Subcutaneous adipose tissue (tissue), 4 donors: Measurements from ENCODE around the gene OGDH. TPM values are rescaled to one million over a fixed set of nuclear protein-coding genes. Genes with fewer than 3 reads are reported as not detected.

Source experiments
- total RNA-seq, 4 donors: library from RNA; depleted of rRNA; stranded (reverse); fragments of >200 nt; gene quantifications; one replicate each; pipeline ENCODE4 v1.1.0, GENCODE V29; 2016
- TF ChIP-seq, protein P1 (sequence below): fragments of 450-650 bp; IDR thresholded peaks from one replicate; pipeline ENCODE4 v1.5.1; 2016; ENCODE audit warnings: low read depth, mild to moderate bottlenecking, control low read depth, antibody characterized with exemption, moderate library complexity

Gene OGDH
- total RNA-seq, 4 donors from 2014 or later, result 62.3 to 93.6 (median 68.5) TPM

DNA sequence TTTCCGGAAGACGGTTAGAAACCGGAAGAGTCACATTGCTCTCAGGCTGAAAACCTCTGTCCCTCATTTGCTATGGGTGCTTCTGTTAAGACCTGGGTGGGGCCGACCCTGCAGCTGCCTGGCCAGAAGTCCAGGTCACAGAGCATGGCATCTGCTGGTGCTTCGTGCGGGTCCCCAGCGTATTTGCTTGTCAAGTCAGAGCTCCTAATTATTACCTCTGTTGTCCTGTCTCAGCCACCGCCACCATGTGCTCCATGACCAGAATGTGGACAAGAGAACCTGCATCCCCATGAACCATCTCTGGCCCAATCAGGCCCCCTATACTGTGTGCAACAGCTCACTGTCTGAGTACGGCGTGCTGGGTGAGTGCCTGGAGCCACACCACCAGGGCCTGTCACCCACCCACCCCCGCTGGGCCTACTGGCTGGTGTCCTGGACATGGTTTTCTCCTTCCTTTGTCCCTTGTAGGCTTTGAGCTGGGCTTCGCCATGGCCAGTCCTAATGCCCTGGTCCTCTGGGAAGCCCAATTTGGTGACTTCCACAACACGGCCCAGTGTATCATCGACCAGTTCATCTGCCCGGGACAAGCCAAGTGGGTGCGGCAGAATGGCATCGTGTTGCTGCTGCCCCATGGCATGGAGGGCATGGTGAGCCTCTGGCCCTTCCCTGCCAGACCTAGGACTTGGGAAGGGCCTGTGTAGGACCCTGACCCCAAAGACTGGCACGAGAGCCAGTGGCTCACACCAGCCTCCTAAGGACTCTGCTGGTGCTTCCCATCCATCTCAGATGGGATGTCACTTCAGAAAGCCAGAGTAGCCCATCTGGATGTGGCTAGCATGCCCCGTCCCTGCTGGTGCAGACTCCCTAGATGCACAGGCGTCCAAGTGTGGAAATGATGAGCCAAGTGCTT is 91.0 kb downstream of the OGDH start:
- TF ChIP-seq, protein P1, sequence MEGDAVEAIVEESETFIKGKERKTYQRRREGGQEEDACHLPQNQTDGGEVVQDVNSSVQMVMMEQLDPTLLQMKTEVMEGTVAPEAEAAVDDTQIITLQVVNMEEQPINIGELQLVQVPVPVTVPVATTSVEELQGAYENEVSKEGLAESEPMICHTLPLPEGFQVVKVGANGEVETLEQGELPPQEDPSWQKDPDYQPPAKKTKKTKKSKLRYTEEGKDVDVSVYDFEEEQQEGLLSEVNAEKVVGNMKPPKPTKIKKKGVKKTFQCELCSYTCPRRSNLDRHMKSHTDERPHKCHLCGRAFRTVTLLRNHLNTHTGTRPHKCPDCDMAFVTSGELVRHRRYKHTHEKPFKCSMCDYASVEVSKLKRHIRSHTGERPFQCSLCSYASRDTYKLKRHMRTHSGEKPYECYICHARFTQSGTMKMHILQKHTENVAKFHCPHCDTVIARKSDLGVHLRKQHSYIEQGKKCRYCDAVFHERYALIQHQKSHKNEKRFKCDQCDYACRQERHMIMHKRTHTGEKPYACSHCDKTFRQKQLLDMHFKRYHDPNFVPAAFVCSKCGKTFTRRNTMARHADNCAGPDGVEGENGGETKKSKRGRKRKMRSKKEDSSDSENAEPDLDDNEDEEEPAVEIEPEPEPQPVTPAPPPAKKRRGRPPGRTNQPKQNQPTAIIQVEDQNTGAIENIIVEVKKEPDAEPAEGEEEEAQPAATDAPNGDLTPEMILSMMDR, result no peak

DNA sequence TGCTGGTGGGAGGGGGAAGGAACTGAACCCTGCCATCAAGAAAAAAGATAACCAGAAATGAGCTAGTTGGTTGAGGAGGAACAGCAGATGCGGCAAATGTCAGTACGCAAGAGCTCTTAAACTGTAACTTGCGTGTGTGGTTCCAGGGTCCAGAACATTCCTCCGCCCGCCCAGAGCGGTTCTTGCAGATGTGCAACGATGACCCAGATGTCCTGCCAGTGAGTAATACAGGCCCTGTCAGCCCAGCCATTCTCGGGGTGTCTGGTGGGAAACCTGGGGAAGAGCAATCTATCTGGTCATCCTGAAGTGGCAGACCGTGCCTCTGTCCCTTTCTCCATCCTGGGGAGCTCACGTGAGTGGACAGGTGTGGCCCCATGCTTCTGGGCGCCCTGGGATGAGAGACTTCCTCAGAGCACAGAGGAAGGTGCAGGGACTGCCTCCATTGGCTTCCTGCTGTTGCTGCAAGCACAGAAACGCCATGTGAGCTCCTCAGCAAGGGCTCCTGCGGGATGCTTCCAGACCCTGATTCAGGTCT is 91.7 kb downstream of the OGDH start:
- TF ChIP-seq, protein P1, result no peak

DNA sequence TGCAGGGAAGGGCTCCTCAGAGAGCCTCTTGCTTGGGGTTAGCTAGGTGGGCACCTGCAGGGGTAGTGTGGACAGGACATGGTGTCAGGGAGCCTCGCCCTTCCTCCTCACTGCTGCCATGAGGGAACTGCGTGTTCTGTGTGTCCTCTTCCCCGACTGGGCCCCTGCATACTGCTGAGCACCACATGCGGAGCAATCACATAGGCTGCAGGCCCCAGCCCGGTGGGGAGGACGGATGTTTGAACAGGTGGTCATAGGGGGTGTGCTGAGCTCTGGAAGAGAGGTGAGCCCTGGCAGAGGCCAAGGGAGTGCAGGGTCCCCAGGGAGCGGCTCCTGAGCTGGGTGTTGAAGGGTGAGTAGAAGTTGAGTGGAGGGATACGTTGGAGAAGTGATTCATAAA is 93.9 kb downstream of the OGDH start:
- TF ChIP-seq, protein P1, result no peak

DNA sequence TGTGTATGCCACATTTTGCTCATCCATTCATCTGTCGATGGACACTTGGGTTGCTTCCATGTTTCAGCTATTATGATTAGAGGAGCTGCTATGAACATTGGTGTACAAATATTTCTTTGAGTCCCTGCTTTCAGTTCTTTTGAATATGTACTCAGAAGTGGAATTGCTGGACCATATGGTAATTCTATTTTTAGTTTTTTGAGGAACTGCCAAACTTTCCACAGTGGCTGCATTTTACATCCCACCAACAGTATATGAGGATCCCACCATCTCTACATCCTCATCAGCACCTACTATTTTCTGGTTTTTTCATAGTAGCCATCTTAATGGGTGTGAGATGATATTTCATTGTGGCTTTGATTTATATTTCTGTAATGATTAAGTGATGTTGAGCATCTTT is 97.5 kb downstream of the OGDH start:
- TF ChIP-seq, protein P1, result no peak

DNA sequence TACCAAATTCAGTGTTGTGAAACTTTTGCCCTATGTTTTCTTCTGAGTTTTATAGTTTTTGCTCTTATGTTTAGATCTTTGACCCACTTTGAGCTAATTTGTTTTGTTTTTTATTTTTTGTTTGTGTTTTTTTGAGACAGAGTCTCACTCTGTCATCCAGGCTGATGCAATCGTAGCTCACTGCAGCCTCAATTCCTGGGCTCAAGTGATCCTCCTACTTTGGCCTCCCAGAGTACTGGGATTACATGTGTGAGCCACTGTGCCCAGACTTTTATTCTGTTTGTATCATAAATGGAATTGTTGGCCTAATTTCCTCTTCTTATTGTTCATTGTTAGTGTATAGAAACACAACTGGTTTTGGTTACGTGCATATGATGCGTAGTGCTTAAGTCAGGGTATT is 99.0 kb downstream of the OGDH start:
- TF ChIP-seq, protein P1, result no peak

DNA sequence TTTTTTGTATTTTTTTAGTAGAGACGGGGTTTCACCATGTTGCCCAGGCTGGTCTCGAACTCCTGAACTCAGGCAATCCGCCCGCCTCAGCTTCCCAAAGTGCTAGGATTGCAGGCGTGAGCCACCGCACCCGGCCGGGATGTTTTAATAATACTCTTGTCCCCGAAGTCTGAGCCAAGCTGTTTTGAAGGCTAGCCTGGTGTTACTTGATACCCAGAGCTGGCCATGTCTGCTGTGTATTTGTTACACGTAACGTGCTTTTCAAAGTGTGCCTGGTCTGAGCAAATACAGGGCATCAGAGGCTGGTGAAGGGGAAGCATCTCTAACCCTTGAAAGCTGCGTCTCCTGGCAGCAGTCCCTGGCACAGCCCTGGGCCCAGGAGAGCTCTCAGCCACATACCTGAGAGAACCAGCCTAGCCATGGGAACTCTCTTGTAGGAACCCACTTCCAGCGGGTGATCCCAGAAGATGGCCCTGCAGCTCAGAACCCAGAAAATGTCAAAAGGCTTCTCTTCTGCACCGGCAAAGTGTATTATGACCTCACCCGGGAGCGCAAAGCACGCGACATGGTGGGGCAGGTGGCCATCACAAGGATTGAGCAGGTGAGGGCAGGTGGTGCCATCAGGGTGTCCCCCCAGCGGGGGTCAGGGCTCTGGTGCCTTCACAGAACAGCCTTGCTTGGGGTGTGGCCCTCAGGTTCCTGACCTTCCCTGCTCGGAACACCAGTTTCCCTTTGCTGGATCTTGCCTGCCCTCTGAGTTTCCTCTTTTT is 100.5 kb downstream of the OGDH start:
- TF ChIP-seq, protein P1, result no peak
